Keratinocyte (primary cell): ENCODE data around the gene TPSAB1. TPM values are rescaled to one million over a fixed set of nuclear protein-coding genes. Genes with fewer than 3 reads are reported as not detected.

Source experiments
- DNase-seq: peaks from one replicate; pipeline ENCODE4 v3.0.0-alpha.2; 2011; ENCODE audit warnings: low read depth, missing footprints, low spot score
- FAIRE-seq: peaks from 2 replicates; lab custom pipeline; 2011; peaks lifted over from hg19 to GRCh38; lab: Jason Lieb, UNC
- H2AFZ ChIP-seq: 2 replicates; pipeline ENCODE4 v1.6.0; 2012; ENCODE audit warnings: low read length, control low read depth, inconsistent platforms; ENCODE audit not compliant: control insufficient read depth
- H3K27ac ChIP-seq: 2 replicates; pipeline ENCODE4 v1.5.1; 2011; ENCODE audit warnings: low read length; ENCODE audit not compliant: control insufficient read depth, insufficient read depth
- H3K27me3 ChIP-seq: 3 replicates; pipeline ENCODE4 v1.6.0; 2011; ENCODE audit warnings: low read length; ENCODE audit not compliant: control insufficient read depth, insufficient read depth; ENCODE audit errors: extremely low read depth
- H3K36me3 ChIP-seq, 2 experiments: 2 replicates in 1 of 2; 3 replicates in 1 of 2; pipeline ENCODE4 v1.5.1; 2011; ENCODE audit warnings: low read length in 2 of 2, mild to moderate bottlenecking in 1 of 2; ENCODE audit not compliant: control insufficient read depth in 2 of 2, insufficient read depth in 2 of 2; ENCODE audit errors: extremely low read depth in 1 of 2
- H3K4me1 ChIP-seq: 3 replicates; pipeline ENCODE4 v1.5.1; 2011; ENCODE audit warnings: low read length; ENCODE audit not compliant: control insufficient read depth, insufficient read depth; ENCODE audit errors: extremely low read depth
- H3K4me2 ChIP-seq: 3 replicates; pipeline ENCODE4 v1.6.0; 2011; ENCODE audit warnings: low read depth, low read length; ENCODE audit not compliant: control insufficient read depth, insufficient read depth; ENCODE audit errors: extremely low read depth
- H3K4me3 ChIP-seq, 3 experiments: fragments of 200-600 bp in 1 of 3; sonication (generic) in 1 of 3; 2 replicates in 2 of 3; 3 replicates in 1 of 3; pipeline ENCODE4 v1.5.1; 2011 to 2016; ENCODE audit warnings: low read length in 3 of 3, mild to moderate bottlenecking in 3 of 3, control low read depth in 2 of 3, inconsistent platforms in 1 of 3, low read depth in 1 of 3, mixed read lengths in 1 of 3, mixed run types in 1 of 3, moderate library complexity in 1 of 3; ENCODE audit not compliant: control insufficient read depth in 2 of 3, insufficient read depth in 2 of 3; ENCODE audit errors: extremely low read depth in 1 of 3
- H3K79me2 ChIP-seq: 2 replicates; pipeline ENCODE4 v1.6.0; 2012; ENCODE audit warnings: low read length; ENCODE audit not compliant: control insufficient read depth, insufficient read depth
- H3K9ac ChIP-seq: 3 replicates; pipeline ENCODE4 v1.6.0; 2011; ENCODE audit warnings: low read length; ENCODE audit not compliant: control insufficient read depth, insufficient read depth; ENCODE audit errors: extremely low read depth
- H3K9me1 ChIP-seq: 3 replicates; pipeline ENCODE4 v1.6.0; 2011; ENCODE audit warnings: low read length; ENCODE audit not compliant: control insufficient read depth, insufficient read depth; ENCODE audit errors: extremely low read depth
- H3K9me3 ChIP-seq: 2 replicates; pipeline ENCODE4 v1.5.1; 2012; ENCODE audit warnings: low read depth, low read length; ENCODE audit not compliant: control insufficient read depth
- H4K20me1 ChIP-seq: 3 replicates; pipeline ENCODE4 v1.6.0; 2011; ENCODE audit warnings: low read length; ENCODE audit not compliant: control insufficient read depth, insufficient read depth; ENCODE audit errors: extremely low read depth
- CTCF ChIP-seq, 3 experiments: IDR thresholded peaks in 1 of 3; conservative IDR thresholded peaks in 1 of 3; optimal IDR thresholded peaks in 1 of 3; 2 replicates in 2 of 3; 3 replicates in 1 of 3; pipeline versions ENCODE3 to v1.5.1; 2011; ENCODE audit warnings: low read length in 3 of 3, mild to moderate bottlenecking in 3 of 3, moderate library complexity in 2 of 3, control low read depth in 1 of 3, inconsistent platforms in 1 of 3; ENCODE audit not compliant: insufficient read depth in 2 of 3; ENCODE audit errors: extremely low read depth in 1 of 3
- EZH2 ChIP-seq: IDR thresholded peaks from one replicate; pipeline ENCODE4 v1.6.1; 2012; ENCODE audit warnings: inconsistent platforms, mild to moderate bottlenecking, low read length, moderate library complexity
- dilution Hi-C: fragments of 300-500 bp; cut with MboI; formaldehyde crosslinking; loops from one replicate; pipeline ENCODE4 v1.7.0; 2020; ENCODE audit warnings: low sequenced_read_pairs; ENCODE audit not compliant: extremely low pct_ligation_motif_present
- polyA plus RNA-seq, 5 experiments: library from polyadenylated mRNA; depleted of rRNA in 3 of 5; stranded (reverse) in 3 of 5; stranded (forward) in 1 of 5; unstranded in 1 of 5; fragments of >200 nt; gene quantifications; 1 replicate in 1 of 5; 2 replicates in 3 of 5; 3 replicates in 1 of 5; pipeline versions ENCODE4 v1.2.1 to v1.2.3, GENCODE V29; 2011 to 2012; ENCODE audit warnings: missing spikeins in 2 of 5, low read depth in 1 of 5, low replicate concordance in 1 of 5

TPSAB1 gene
- polyA plus RNA-seq, 1 donor (not counting 4 experiments of a cell fraction or from before 2014, with no cell fraction given), result not detected

- no peak for FAIRE-seq
- Histone ChIP-seq H2AFZ (no peak overlapping the region), H3K79me2 (no peaks in the 10 kb centered on the region), H3K4me1 (no peaks in the 10 kb centered on the region), H3K9me3 (peaks cover 2% of the 10 kb centered on the region), H3K27ac (no peak overlapping the region), H3K9me1 (no peaks in the 10 kb centered on the region), H3K36me3 (no peaks in the 10 kb centered on the region), H3K9ac (no peak overlapping the region), H3K4me3 (no peak overlapping the region), H3K27me3 (peaks cover 5% of the 10 kb centered on the region), H4K20me1 (no peaks in the 10 kb centered on the region), H3K4me2 (no peak overlapping the region)
- dilution Hi-C loops, result no loop called here
- no peak for TF ChIP-seq CTCF (optimal IDR thresholded peaks at IDR 0.05 in 1 of 3, IDR thresholded peaks at IDR 0.05 in 1 of 3, conservative IDR thresholded peaks at IDR 0.05 in 1 of 3; ENCODE audit: extremely low read depth in 1 of 3, insufficient read depth in 2 of 3, low read length in 3 of 3)
- no peak for TF ChIP-seq EZH2
- DNase-seq, result no peak
Measured at GRCh38 chr16:1217526-1217925, 23.0 kb upstream of the TPSAB1 start.

- Histone ChIP-seq H3K9me3 (no peaks in the 10 kb centered on the region), H4K20me1 (no peaks in the 10 kb centered on the region), H3K36me3 (no peaks in the 10 kb centered on the region), H3K4me3 (no peak overlapping the region), H3K4me2 (no peak overlapping the region), H3K9me1 (no peaks in the 10 kb centered on the region), H3K4me1 (no peaks in the 10 kb centered on the region), H2AFZ (no peak overlapping the region), H3K27ac (no peak overlapping the region), H3K79me2 (no peaks in the 10 kb centered on the region), H3K9ac (no peak overlapping the region), H3K27me3 (peaks cover 5% of the 10 kb centered on the region)
- FAIRE-seq, result no peak
- dilution Hi-C loops, result no loop called here
- TF ChIP-seq CTCF (optimal IDR thresholded peaks at IDR 0.05 in 1 of 3, IDR thresholded peaks at IDR 0.05 in 1 of 3, conservative IDR thresholded peaks at IDR 0.05 in 1 of 3; ENCODE audit: extremely low read depth in 1 of 3, insufficient read depth in 2 of 3, low read length in 3 of 3) (no peak), EZH2 (no peak)
- DNase-seq, result no peak
Measured at GRCh38 chr16:1218061-1218929, 22.2 kb upstream of the TPSAB1 start.
